Measurements from ENCODE around the gene AMOTL1.

AMOTL1 gene

GRCh38 chr11:94767701-94768601 is at the start of gene AMOTL1:
Gene AMOTL1 (plus strand): TSS chr11:94768356. CDS start chr11:94768512, 156 bp downstream.
- DNase-seq: no peak

- DNase-seq: no peak
Measured at GRCh38 chr11:94719876-94720275, 48.3 kb upstream of the AMOTL1 start.

GRCh38 chr11:94721565-94722292 is 46.4 kb upstream of the AMOTL1 start:
- DNase-seq: no peak

GRCh38 chr11:94722735-94723134 is 45.4 kb upstream of the AMOTL1 start:
- DNase-seq: no peak

GRCh38 chr11:94725097-94725496 is 43.1 kb upstream of the AMOTL1 start:
- DNase-seq: no peak

- no peak for DNase-seq
Measured at GRCh38 chr11:94727819-94728218, 40.3 kb upstream of the AMOTL1 start.

- no peak for DNase-seq
Measured at GRCh38 chr11:94728541-94728940, 39.6 kb upstream of the AMOTL1 start.

GRCh38 chr11:94728966-94729751 is 39.0 kb upstream of the AMOTL1 start:
- no peak for DNase-seq

GRCh38 chr11:94730153-94730552 is 38.0 kb upstream of the AMOTL1 start:
- DNase-seq: no peak

GRCh38 chr11:94731880-94732601 is 36.1 kb upstream of the AMOTL1 start:
- no peak for DNase-seq

- DNase-seq: no peak
Measured at GRCh38 chr11:94732617-94733281, 35.4 kb upstream of the AMOTL1 start.

GRCh38 chr11:94734563-94735275 is 33.4 kb upstream of the AMOTL1 start:
- no peak for DNase-seq

- DNase-seq: no peak
Measured at GRCh38 chr11:94735907-94736306, 32.2 kb upstream of the AMOTL1 start.

- DNase-seq: no peak
Measured at GRCh38 chr11:94737171-94737611, 31.0 kb upstream of the AMOTL1 start.

- no peak for DNase-seq
Measured at GRCh38 chr11:94738746-94739145, 29.4 kb upstream of the AMOTL1 start.

GRCh38 chr11:94739331-94739730 is 28.8 kb upstream of the AMOTL1 start:
- no peak for DNase-seq

GRCh38 chr11:94740083-94741021 is 27.8 kb upstream of the AMOTL1 start:
- no peak for DNase-seq

- no peak for DNase-seq
Measured at GRCh38 chr11:94741022-94741679, 27.0 kb upstream of the AMOTL1 start.

- DNase-seq: no peak
Measured at GRCh38 chr11:94742665-94743064, 25.5 kb upstream of the AMOTL1 start.

All from activated effector memory CD4-positive, alpha-beta T cell treated with Interleukin-2 at 50 U/mL for 16 hours (primary cell).